B cell (primary cell): ENCODE data around the gene TSPO2. TPM values are rescaled to one million over a fixed set of nuclear protein-coding genes. Genes with fewer than 3 reads are reported as not detected.

Experiments
- ATAC-seq: fragments of 200-7000 bp; cut with Tn5 transposase; one replicate; pipeline ENCODE4 v1.10.0; 2021; ENCODE audit warnings: low read depth, mild to moderate bottlenecking, moderate number of reproducible peaks, moderate library complexity
- CTCF ChIA-PET: fragments of 350-600 bp; sonication (Branson Sonifier 250); formaldehyde crosslinking; loops from one replicate; lab custom pipeline; 2021; ENCODE audit warnings: antibody characterized with exemption, inconsistent platforms; lab: Charles Lee
- POLR2A ChIA-PET: fragments of 350-600 bp; sonication (Branson Sonifier 250); formaldehyde crosslinking; loops from one replicate; lab custom pipeline; 2021; ENCODE audit warnings: antibody characterized with exemption; lab: Charles Lee
- DNase-seq: peaks from one replicate; pipeline ENCODE4 v3.0.0; 2013
- H2AFZ ChIP-seq: 2 replicates; pipeline ENCODE4 v1.6.1; 2012; ENCODE audit warnings: mild to moderate bottlenecking, low read depth, low read length; ENCODE audit not compliant: insufficient read depth, poor library complexity, severe bottlenecking
- H3K27ac ChIP-seq, 2 donors: 1 replicate in 1 of 2; 2 replicates in 1 of 2; pipeline ENCODE4 v1.5.1; 2012 to 2013; ENCODE audit warnings: low read length in 2 of 2, mild to moderate bottlenecking in 2 of 2, moderate library complexity in 1 of 2
- H3K27me3 ChIP-seq, 4 experiments: fragments of 200-600 bp in 1 of 4; sonication (generic) in 1 of 4; replicated peaks in 1 of 4; 1 replicate in 2 of 4; 2 replicates in 2 of 4; pipeline versions ENCODE4 v1.6.1 to v1.7.0; 2013 to 2016; ENCODE audit warnings: low read length in 3 of 4, mild to moderate bottlenecking in 2 of 4, mixed read lengths in 1 of 4, moderate library complexity in 1 of 4; ENCODE audit not compliant: insufficient read depth in 4 of 4, control insufficient read depth in 3 of 4; ENCODE audit errors: control extremely low read depth in 1 of 4
- H3K36me3 ChIP-seq, 2 experiments: replicated peaks in 1 of 2; 1 replicate in 1 of 2; 2 replicates in 1 of 2; pipeline versions ENCODE4 v1.6.1 to v1.7.1; 2013; ENCODE audit warnings: low read length in 1 of 2; ENCODE audit not compliant: insufficient read depth in 2 of 2, control insufficient read depth in 1 of 2; ENCODE audit errors: control extremely low read depth in 1 of 2, extremely low read depth in 1 of 2
- H3K4me1 ChIP-seq, 2 donors: fragments of 200-600 bp in 1 of 2; sonication (generic) in 1 of 2; 1 replicate in 1 of 2; 2 replicates in 1 of 2; pipeline versions ENCODE4 v1.5.1 to v1.6.1; 2013 to 2017; ENCODE audit warnings: low read length in 2 of 2; ENCODE audit not compliant: control insufficient read depth in 2 of 2, insufficient read depth in 2 of 2
- H3K4me2 ChIP-seq: replicated peaks from 2 replicates; pipeline ENCODE3; 2012; ENCODE audit warnings: mild to moderate bottlenecking, low read depth, low read length; ENCODE audit not compliant: poor library complexity, severe bottlenecking
- H3K4me3 ChIP-seq, 5 experiments: fragments of 200-600 bp in 1 of 5; sonication (generic) in 1 of 5; 1 replicate in 3 of 5; 2 replicates in 2 of 5; pipeline versions ENCODE4 v1.5.1 to v1.7.0; 2011 to 2016; ENCODE audit warnings: low read length in 4 of 5, mild to moderate bottlenecking in 4 of 5, low read depth in 2 of 5, control low read depth in 1 of 5, moderate library complexity in 1 of 5; ENCODE audit not compliant: insufficient read depth in 1 of 5; ENCODE audit errors: control extremely low read depth in 1 of 5, extremely low read depth in 1 of 5
- H3K79me2 ChIP-seq: fragments of 200-600 bp; sonication (generic); one replicate; pipeline ENCODE4 v1.6.0; 2016; ENCODE audit warnings: low read length; ENCODE audit not compliant: control insufficient read depth, insufficient read depth
- H3K9ac ChIP-seq: fragments of 200-600 bp; sonication (generic); 2 replicates; pipeline ENCODE4 v1.6.1; 2017; ENCODE audit warnings: mild to moderate bottlenecking, low read length, moderate library complexity
- H3K9me3 ChIP-seq, 3 donors: one replicate each; pipeline versions ENCODE4 v1.6.1 to v1.7.1; 2013; ENCODE audit warnings: low read length in 2 of 3; ENCODE audit not compliant: control insufficient read depth in 2 of 3, insufficient read depth in 1 of 3; ENCODE audit errors: control extremely low read depth in 1 of 3
- H4K20me1 ChIP-seq: 2 replicates; pipeline ENCODE4 v1.6.0; 2012; ENCODE audit warnings: mild to moderate bottlenecking, low read length; ENCODE audit not compliant: insufficient read depth, control insufficient read depth, poor library complexity, severe bottlenecking
- H3K27ac Mint-ChIP-seq: one replicate; pipeline ENCODE4 v1.8.0; 2021; ENCODE audit warnings: mixed read lengths
- H3K27me3 Mint-ChIP-seq: one replicate; pipeline ENCODE4 v1.8.0; 2021; ENCODE audit warnings: mixed read lengths
- H3K4me1 Mint-ChIP-seq: one replicate; pipeline ENCODE4 v1.8.0; 2021; ENCODE audit warnings: mixed read lengths
- H3K4me3 Mint-ChIP-seq: one replicate; pipeline ENCODE4 v1.8.0; 2021; ENCODE audit warnings: mixed read lengths
- H3K9me3 Mint-ChIP-seq: one replicate; pipeline ENCODE4 v1.8.0; 2022; ENCODE audit warnings: mixed read lengths; ENCODE audit not compliant: insufficient read depth
- CTCF ChIP-seq: fragments of 200-600 bp; IDR thresholded peaks from one replicate; pipeline ENCODE4 v1.8.0; 2022; ENCODE audit warnings: antibody characterized with exemption, mild to moderate bottlenecking
- EZH2 ChIP-seq: IDR thresholded peaks from 2 replicates; pipeline ENCODE4 v1.6.1; 2012; ENCODE audit warnings: borderline replicate concordance, low read depth, mild to moderate bottlenecking, moderate library complexity, low read length; ENCODE audit not compliant: insufficient read depth, poor library complexity, severe bottlenecking
- WGBS: methylation state at CpG from one replicate; pipeline ENCODE4 v1.1.5; 2013; ENCODE audit warnings: missing lambda C conversion rate; ENCODE audit not compliant: insufficient coverage; 5-methylcytosine and 5-hydroxymethylcytosine counted together
- intact Hi-C: fragments of 100-400 bp; cut with micrococcal nuclease; formaldehyde crosslinking; loops from one replicate; pipeline ENCODE4 v1.10.0; 2022
- polyA plus RNA-seq: library from polyadenylated mRNA; depleted of rRNA; stranded (reverse); fragments of >200 nt; gene quantifications from 2 replicates; pipeline ENCODE4 v1.2.3, GENCODE V29; 2012
- total RNA-seq, 2 donors: library from RNA; stranded (reverse); fragments of 120-200 nt in 1 of 2; gene quantifications; 1 replicate in 1 of 2; 2 replicates in 1 of 2; pipeline versions ENCODE4 v1.2.3 to v1.2.4, GENCODE V29; 2013 to 2022

Gene TSPO2
- total and polyA plus RNA-seq, 2 donors (not counting 1 experiment from before 2014, with no cell fraction given): not detected

- H3K9me3 ChIP-seq: no peaks in the 10 kb centered on the region
- peaks cover 31 to 34% of the 10 kb centered on the region in 2 donors for H3K4me1 ChIP-seq
- Mint-ChIP-seq H3K9me3 (no peaks in the 10 kb centered on the region), H3K4me3 (peak overlapping the region; percentile 94), H3K27me3 (no peaks in the 10 kb centered on the region), H3K27ac (peak overlapping the region; percentile 94), H3K4me1 (peaks cover 53% of the 10 kb centered on the region)
- ChIA-PET POLR2A (no interaction called here), CTCF (interaction anchor here (1.7 kb wide), 1 partner anchor 204 kb away, joined by 5 read pairs; no protein-coding TSS in a partner anchor)
- ATAC-seq: no peak
- H3K4me2 ChIP-seq: peak overlapping the region; percentile 89
- 17% methylated on average over 6 of the region's 11 CpGs for WGBS
- peaks cover 66% of the 10 kb centered on the region for H3K79me2 ChIP-seq
- no peak for DNase-seq
- peaks cover 2 to 13% of the 10 kb centered on the region in 2 experiments for H3K36me3 ChIP-seq
- no peak for TF ChIP-seq CTCF
- no peak for TF ChIP-seq EZH2
- H3K4me3 ChIP-seq: peak overlapping the region; percentile 80 to 96 (median 94)
- no peaks in the 10 kb centered on the region for H3K27me3 ChIP-seq
- no peaks in the 10 kb centered on the region for H4K20me1 ChIP-seq
- H3K27ac ChIP-seq: peak overlapping the region; percentile 96 to 97
- peak overlapping the region; percentile 97 for H3K9ac ChIP-seq
- intact Hi-C loops: loop anchor here (1.0 to 10.0 kb wide), 7 partner anchors 201 to 1491 kb away; partner anchors contain the start of genes BYSL, FOXP4, MED20 and MRPS10
- H2AFZ ChIP-seq: peak overlapping the region; percentile 66
These were observed 31.9 kb downstream of the TSPO2 start for GRCh38 chr6:41073968-41074691.
